ENCODE results near the gene COLQ.

GRCh38 chr3:15470849-15471248 is 50.7 kb downstream of the COLQ start:
- TF ChIP-seq CTCF (IDR thresholded peaks at IDR 0.05) (no peak), POLR2A (IDR thresholded peaks at IDR 0.05) (no peak)
